Trophoblast cell (in vitro differentiated cells and primary cell): ENCODE results near the gene CIB4.

ENCODE experiments used
- DNase-seq, 2 donors: peaks; one replicate each; pipeline ENCODE4 v3.0.0-alpha.2; 2016
- H2AFZ ChIP-seq: 2 replicates; pipeline ENCODE4 v1.6.1; 2013; ENCODE audit warnings: low read length, moderate library complexity, mild to moderate bottlenecking; ENCODE audit not compliant: insufficient read depth, poor library complexity
- H2AK5ac ChIP-seq: 2 replicates; pipeline ENCODE4 v1.6.1; 2013; ENCODE audit warnings: mild to moderate bottlenecking, low read length
- H2BK120ac ChIP-seq: 2 replicates; pipeline ENCODE4 v1.6.1; 2013; ENCODE audit warnings: low read length, mild to moderate bottlenecking, moderate library complexity; ENCODE audit not compliant: insufficient read depth, poor library complexity
- H2BK12ac ChIP-seq: 2 replicates; pipeline ENCODE4 v1.6.1; 2013; ENCODE audit warnings: mild to moderate bottlenecking, low read length, moderate library complexity
- H2BK5ac ChIP-seq: 2 replicates; pipeline ENCODE4 v1.6.1; 2013; ENCODE audit warnings: low read length, low read depth, moderate library complexity, mild to moderate bottlenecking; ENCODE audit not compliant: poor library complexity
- H3K14ac ChIP-seq: 2 replicates; pipeline ENCODE4 v1.6.1; 2013; ENCODE audit warnings: mild to moderate bottlenecking, low read length
- H3K18ac ChIP-seq: 2 replicates; pipeline ENCODE4 v1.6.1; 2013; ENCODE audit warnings: mild to moderate bottlenecking, low read length
- H3K23ac ChIP-seq: 2 replicates; pipeline ENCODE4 v1.6.1; 2013; ENCODE audit warnings: low read length
- H3K27ac ChIP-seq: 2 replicates; pipeline ENCODE4 v1.5.1; 2013; ENCODE audit warnings: low read depth, mild to moderate bottlenecking, inconsistent platforms, low read length, moderate library complexity
- H3K27me3 ChIP-seq: 2 replicates; pipeline ENCODE4 v1.6.1; 2013; ENCODE audit warnings: inconsistent platforms, mild to moderate bottlenecking, low read length, moderate library complexity; ENCODE audit not compliant: insufficient read depth
- H3K36me3 ChIP-seq, 2 experiments: 1 replicate in 1 of 2; 2 replicates in 1 of 2; pipeline ENCODE4 v1.6.1; 2013; ENCODE audit warnings: low read length in 2 of 2, mild to moderate bottlenecking in 2 of 2, moderate library complexity in 1 of 2; ENCODE audit not compliant: insufficient read depth in 2 of 2, control insufficient read depth in 1 of 2
- H3K4ac ChIP-seq: 2 replicates; pipeline ENCODE4 v1.6.1; 2013; ENCODE audit warnings: low read depth, mild to moderate bottlenecking, low read length, moderate library complexity
- H3K4me1 ChIP-seq, 2 experiments: 1 replicate in 1 of 2; 2 replicates in 1 of 2; pipeline ENCODE4 v1.6.1; 2013; ENCODE audit warnings: low read length in 2 of 2, mild to moderate bottlenecking in 2 of 2, moderate library complexity in 1 of 2; ENCODE audit not compliant: insufficient read depth in 2 of 2, control insufficient read depth in 1 of 2
- H3K4me2 ChIP-seq: 2 replicates; pipeline ENCODE4 v1.6.1; 2013; ENCODE audit warnings: inconsistent platforms, mild to moderate bottlenecking, low read length, moderate library complexity
- H3K4me3 ChIP-seq: 2 replicates; pipeline ENCODE4 v1.5.1; 2013; ENCODE audit warnings: mild to moderate bottlenecking, low read depth, low read length, inconsistent platforms
- H3K79me1 ChIP-seq: one replicate; pipeline ENCODE4 v1.6.1; 2013; ENCODE audit warnings: low read length
- H3K79me2 ChIP-seq: 2 replicates; pipeline ENCODE4 v1.6.1; 2013; ENCODE audit warnings: low read length, mild to moderate bottlenecking; ENCODE audit not compliant: control insufficient read depth, insufficient read depth, poor library complexity
- H3K9ac ChIP-seq: 2 replicates; pipeline ENCODE4 v1.6.1; 2013; ENCODE audit warnings: mild to moderate bottlenecking, low read length
- H3K9me3 ChIP-seq: 2 replicates; pipeline ENCODE4 v1.6.1; 2013; ENCODE audit warnings: low read depth, mild to moderate bottlenecking, control low read depth, inconsistent platforms, low read length; ENCODE audit not compliant: insufficient read depth
- H4K12ac ChIP-seq: 2 replicates; pipeline ENCODE4 v1.6.1; 2013; ENCODE audit warnings: low read depth, mild to moderate bottlenecking, low read length, moderate library complexity
- H4K8ac ChIP-seq: 2 replicates; pipeline ENCODE4 v1.6.1; 2013; ENCODE audit warnings: low read depth, mild to moderate bottlenecking, low read length, moderate library complexity
- H4K91ac ChIP-seq: one replicate; pipeline ENCODE4 v1.6.1; 2013; ENCODE audit warnings: low read depth, mild to moderate bottlenecking, low read length, moderate library complexity
- WGBS: extraction: QIAGEN DNeasy Blood & Tissue Kit; methylation state at CpG from one replicate; pipeline ENCODE4 v1.1.7; 2013; ENCODE audit warnings: missing lambda C conversion rate; ENCODE audit not compliant: insufficient read length, insufficient coverage; ENCODE audit errors: extremely low coverage; 5-methylcytosine and 5-hydroxymethylcytosine counted together

The CIB4 gene

GRCh38 chr2:26647981-26648380 is 6.8 kb upstream of the CIB4 start:
- H4K91ac ChIP-seq, result no peak overlapping the region
- no peak overlapping the region for H2BK5ac ChIP-seq
- H3K27ac ChIP-seq, result no peak overlapping the region
- H3K4me2 ChIP-seq, result no peak overlapping the region
- no CpG with 5 or more reads among the region's 3 CpGs for WGBS
- no peak overlapping the region for H3K4ac ChIP-seq
- H2BK120ac ChIP-seq, result no peak overlapping the region
- no peak overlapping the region for H2AFZ ChIP-seq
- no peak overlapping the region for H4K8ac ChIP-seq
- peaks cover 3% of the 10 kb centered on the region for H3K79me1 ChIP-seq
- H4K12ac ChIP-seq, result no peak overlapping the region
- no peak overlapping the region for H3K4me3 ChIP-seq
- H3K23ac ChIP-seq, result no peak overlapping the region
- H2AK5ac ChIP-seq, result no peak overlapping the region
- no peak overlapping the region for H3K9ac ChIP-seq
- H3K18ac ChIP-seq, result no peak overlapping the region
- no peaks in the 10 kb centered on the region for H3K36me3 ChIP-seq
- no peaks in the 10 kb centered on the region for H3K27me3 ChIP-seq
- DNase-seq, result no peak
- H2BK12ac ChIP-seq, result no peak overlapping the region
- peaks cover 2% of the 10 kb centered on the region for H3K9me3 ChIP-seq
- H3K79me2 ChIP-seq, result no peaks in the 10 kb centered on the region
- H3K14ac ChIP-seq, result no peak overlapping the region
- peaks cover 0 to 4% of the 10 kb centered on the region in 2 experiments for H3K4me1 ChIP-seq

GRCh38 chr2:26646986-26647672 is 6.0 kb upstream of the CIB4 start:
- H3K23ac ChIP-seq, result no peak overlapping the region
- peak overlapping the region; percentile 33 for H3K14ac ChIP-seq
- no peak overlapping the region for H3K4me2 ChIP-seq
- no peak overlapping the region for H2BK120ac ChIP-seq
- H3K27ac ChIP-seq, result no peak overlapping the region
- no peak overlapping the region for H3K4me3 ChIP-seq
- H3K79me2 ChIP-seq, result no peaks in the 10 kb centered on the region
- H2AFZ ChIP-seq, result no peak overlapping the region
- H3K4me1 ChIP-seq, result peaks cover 0 to 4% of the 10 kb centered on the region in 2 experiments
- WGBS, result no CpG with 5 or more reads among the region's 6 CpGs
- no peak overlapping the region for H3K18ac ChIP-seq
- no peak overlapping the region for H2BK12ac ChIP-seq
- H3K27me3 ChIP-seq, result no peaks in the 10 kb centered on the region
- H4K12ac ChIP-seq, result no peak overlapping the region
- H4K8ac ChIP-seq, result no peak overlapping the region
- no peak overlapping the region for H3K9ac ChIP-seq
- H3K4ac ChIP-seq, result no peak overlapping the region
- H4K91ac ChIP-seq, result no peak overlapping the region
- H3K9me3 ChIP-seq, result peaks cover 2% of the 10 kb centered on the region
- peak overlapping the region; percentile 64 for H2AK5ac ChIP-seq
- peaks cover 3% of the 10 kb centered on the region for H3K79me1 ChIP-seq
- H2BK5ac ChIP-seq, result no peak overlapping the region
- no peaks in the 10 kb centered on the region for H3K36me3 ChIP-seq
- DNase-seq, result no peak

- Histone ChIP-seq H4K8ac (no peak overlapping the region), H3K4me1 (peaks cover 2 to 4% of the 10 kb centered on the region in 2 experiments), H2AK5ac (no peak overlapping the region), H2BK12ac (no peak overlapping the region), H2AFZ (no peak overlapping the region), H3K36me3 (no peaks in the 10 kb centered on the region), H3K79me1 (peaks cover 3% of the 10 kb centered on the region), H3K27me3 (no peaks in the 10 kb centered on the region), H3K79me2 (no peaks in the 10 kb centered on the region), H3K14ac (no peak overlapping the region), H4K91ac (no peak overlapping the region), H3K4me3 (no peak overlapping the region), H3K4me2 (no peak overlapping the region), H2BK5ac (no peak overlapping the region), H3K9ac (no peak overlapping the region), H3K18ac (no peak overlapping the region), H3K9me3 (peaks cover 2% of the 10 kb centered on the region), H3K27ac (no peak overlapping the region), H4K12ac (no peak overlapping the region), H3K23ac (no peak overlapping the region), H2BK120ac (no peak overlapping the region), H3K4ac (no peak overlapping the region)
- no CpG with 5 or more reads among the region's 10 CpGs for WGBS
- no peak for DNase-seq
These were observed 4.6 kb upstream of the CIB4 start for GRCh38 chr2:26645762-26646161.

- no peak for DNase-seq
- H4K91ac ChIP-seq, result no peak overlapping the region
- no peaks in the 10 kb centered on the region for H3K27me3 ChIP-seq
- H3K79me1 ChIP-seq, result peaks cover 3% of the 10 kb centered on the region
- H3K79me2 ChIP-seq, result no peaks in the 10 kb centered on the region
- no peak overlapping the region for H3K9ac ChIP-seq
- no peaks in the 10 kb centered on the region for H3K36me3 ChIP-seq
- no peak overlapping the region for H3K4ac ChIP-seq
- no peak overlapping the region for H3K4me3 ChIP-seq
- H3K18ac ChIP-seq, result no peak overlapping the region
- no peak overlapping the region for H3K23ac ChIP-seq
- no peaks in the 10 kb centered on the region for H3K9me3 ChIP-seq
- H2AK5ac ChIP-seq, result no peak overlapping the region
- H3K14ac ChIP-seq, result no peak overlapping the region
- peaks cover 8 to 10% of the 10 kb centered on the region in 2 experiments for H3K4me1 ChIP-seq
- no peak overlapping the region for H2AFZ ChIP-seq
- no peak overlapping the region for H3K27ac ChIP-seq
- H2BK120ac ChIP-seq, result no peak overlapping the region
- H3K4me2 ChIP-seq, result no peak overlapping the region
- H4K8ac ChIP-seq, result no peak overlapping the region
- no peak overlapping the region for H2BK5ac ChIP-seq
- WGBS, result no CpG with 5 or more reads among the region's 13 CpGs
- H4K12ac ChIP-seq, result no peak overlapping the region
- H2BK12ac ChIP-seq, result no peak overlapping the region
These were observed 3.1 kb upstream of the CIB4 start for GRCh38 chr2:26644188-26644835.
